ELR (cell line): ENCODE measurements around the gene ATP5F1D.

Experiments used
- DNase-seq: peaks from one replicate; pipeline ENCODE4 v3.0.0-alpha.2; 2015; ENCODE audit warnings: low read depth

The ATP5F1D gene

GRCh38 chr19:1248139-1248785 is 6.7 kb downstream of the ATP5F1D start, which contains the start of gene MIDN:
TSS of gene MIDN (plus strand) at chr19:1248583. CDS start at chr19:1250297, 1,714 bp downstream.
- peak; percentile 90 for DNase-seq

- peak; percentile 83 for DNase-seq
These were observed 7.3 kb downstream of the ATP5F1D start for GRCh38 chr19:1248786-1249297.

- peak; percentile 95 for DNase-seq
These were observed 7.9 kb downstream of the ATP5F1D start for GRCh38 chr19:1249298-1249989.

- DNase-seq, result no peak
These were observed 8.5 kb downstream of the ATP5F1D start for GRCh38 chr19:1249990-1250436.

GRCh38 chr19:1250437-1251260 is 9.1 kb downstream of the ATP5F1D start:
- peak; percentile 56 for DNase-seq

GRCh38 chr19:1251330-1252220 is 10.0 kb downstream of the ATP5F1D start:
- peak; percentile 83 for DNase-seq

GRCh38 chr19:1252221-1252820 is 10.8 kb downstream of the ATP5F1D start:
- DNase-seq, result peak; percentile 95

GRCh38 chr19:1252821-1253513 is 11.4 kb downstream of the ATP5F1D start:
- peak; percentile 95 for DNase-seq

- peak; percentile 81 for DNase-seq
These were observed 12.0 kb downstream of the ATP5F1D start for GRCh38 chr19:1253514-1254080.

- DNase-seq, result no peak
These were observed 12.6 kb downstream of the ATP5F1D start for GRCh38 chr19:1254081-1254527.

GRCh38 chr19:1254530-1255185 is 13.1 kb downstream of the ATP5F1D start:
- DNase-seq, result no peak

- DNase-seq, result no peak
These were observed 13.9 kb downstream of the ATP5F1D start for GRCh38 chr19:1255186-1256161.

GRCh38 chr19:1256646-1257474 is 15.3 kb downstream of the ATP5F1D start:
- no peak for DNase-seq

GRCh38 chr19:1257475-1258162 is 16.1 kb downstream of the ATP5F1D start:
- DNase-seq, result no peak

- DNase-seq, result no peak
These were observed 16.6 kb downstream of the ATP5F1D start for GRCh38 chr19:1258163-1258492.

GRCh38 chr19:1258707-1259205 is 17.2 kb downstream of the ATP5F1D start:
- DNase-seq, result no peak
